Neural cell (in vitro differentiated cells): ENCODE results near the gene XYLT2. TPM values are rescaled to one million over a fixed set of nuclear protein-coding genes. Genes with fewer than 3 reads are reported as not detected.

Experiments used
- H2AFZ ChIP-seq: fragments of 200-600, 300-800 bp; sonication (generic), shearing (Covaris generic); 2 replicates; pipeline ENCODE4 v1.6.0; 2014; ENCODE audit warnings: low read depth, mild to moderate bottlenecking, antibody characterized with exemption, low read length, moderate library complexity
- H3F3A ChIP-seq: fragments of 200-600 bp; shearing (Covaris generic); 2 replicates; pipeline ENCODE4 v1.6.1; 2016; ENCODE audit warnings: mild to moderate bottlenecking, moderate library complexity, mixed read lengths, antibody characterized with exemption, low read length; ENCODE audit not compliant: insufficient read depth, poor library complexity, severe bottlenecking
- H3K27ac ChIP-seq: fragments of 200-600, 300-800 bp; sonication (generic), shearing (Covaris generic); 2 replicates; pipeline ENCODE4 v1.5.1; 2014; ENCODE audit warnings: mild to moderate bottlenecking, low read length, moderate library complexity
- H3K27me3 ChIP-seq: fragments of 300-800, 200-600 bp; sonication (generic), shearing (Covaris generic); 2 replicates; pipeline ENCODE4 v1.6.0; 2014; ENCODE audit warnings: mild to moderate bottlenecking, low read depth, low read length, moderate library complexity; ENCODE audit not compliant: insufficient read depth
- H3K36me3 ChIP-seq: fragments of 300-800, 200-600 bp; sonication (generic), shearing (Covaris generic); 2 replicates; pipeline ENCODE4 v1.5.1; 2014; ENCODE audit warnings: mild to moderate bottlenecking, antibody characterized with exemption, low read length, moderate library complexity; ENCODE audit not compliant: insufficient read depth
- H3K4me2 ChIP-seq: fragments of 300-800, 200-600 bp; sonication (generic), shearing (Covaris generic); 2 replicates; pipeline ENCODE4 v1.6.0; 2014; ENCODE audit warnings: mild to moderate bottlenecking, low read length
- H3K4me3 ChIP-seq: fragments of 300-800, 200-600 bp; sonication (generic), shearing (Covaris generic); 2 replicates; pipeline ENCODE4 v1.5.1; 2014; ENCODE audit warnings: mild to moderate bottlenecking, low read length, moderate library complexity
- H3K79me2 ChIP-seq: fragments of 200-600 bp; shearing (Covaris generic); replicated peaks from 2 replicates; pipeline ENCODE4 v1.6.0; 2014; ENCODE audit warnings: mild to moderate bottlenecking, low read length, moderate library complexity; ENCODE audit not compliant: insufficient read depth
- H3K9ac ChIP-seq: fragments of 300-800, 200-600 bp; sonication (generic), shearing (Covaris generic); 2 replicates; pipeline ENCODE4 v1.6.1; 2016; ENCODE audit warnings: mild to moderate bottlenecking, low read length, mixed read lengths
- H3K9me2 ChIP-seq: fragments of 200-600 bp; shearing (Covaris generic); 2 replicates; pipeline ENCODE4 v1.6.1; 2016; ENCODE audit warnings: mild to moderate bottlenecking, low read length, mixed read lengths; ENCODE audit not compliant: insufficient read depth
- H3K9me3 ChIP-seq: fragments of 200-600, 300-800 bp; sonication (generic), shearing (Covaris generic); 2 replicates; pipeline ENCODE4 v1.6.1; 2016; ENCODE audit warnings: mild to moderate bottlenecking, mixed run types, low read length, moderate library complexity, mixed read lengths
- H4K20me1 ChIP-seq: fragments of 200-600 bp; shearing (Covaris generic); 2 replicates; pipeline ENCODE4 v1.6.1; 2016; ENCODE audit warnings: mild to moderate bottlenecking, mixed run types; ENCODE audit not compliant: insufficient read depth
- EP300 ChIP-seq: fragments of 450-650 bp; conservative IDR thresholded peaks from 2 replicates; pipeline ENCODE4 v1.6.1; 2014; ENCODE audit warnings: antibody characterized with exemption, mild to moderate bottlenecking, moderate library complexity; ENCODE audit not compliant: poor library complexity, severe bottlenecking
- EZH2 ChIP-seq: fragments of 200-600, 300-800 bp; shearing (Covaris generic), sonication (generic); IDR thresholded peaks from 2 replicates; pipeline ENCODE4 v1.6.1; 2014; ENCODE audit warnings: antibody characterized with exemption, low read length, borderline replicate concordance, mild to moderate bottlenecking; ENCODE audit not compliant: insufficient read depth, poor library complexity, severe bottlenecking
- MXI1 ChIP-seq: fragments of 450-650 bp; conservative IDR thresholded peaks from 2 replicates; pipeline ENCODE4 v1.6.1; 2014; ENCODE audit warnings: antibody characterized with exemption, mild to moderate bottlenecking; ENCODE audit not compliant: poor library complexity, severe bottlenecking
- POLR2AphosphoS5 ChIP-seq: IDR thresholded peaks from 2 replicates; pipeline ENCODE4 v1.6.1; 2012
- RAD21 ChIP-seq: fragments of 450-650 bp; conservative IDR thresholded peaks from 2 replicates; pipeline ENCODE4 v1.6.1; 2014; ENCODE audit warnings: antibody characterized with exemption, mild to moderate bottlenecking, moderate library complexity
- SMC3 ChIP-seq: fragments of 450-650 bp; conservative IDR thresholded peaks from 2 replicates; pipeline ENCODE4 v1.6.1; 2014; ENCODE audit warnings: antibody characterized with exemption, mild to moderate bottlenecking, moderate library complexity; ENCODE audit not compliant: poor library complexity
- TAF1 ChIP-seq: IDR thresholded peaks from 2 replicates; pipeline ENCODE4 v1.6.1; 2012; ENCODE audit warnings: low read depth
- polyA plus RNA-seq: library from polyadenylated mRNA; depleted of rRNA; stranded (reverse); fragments of >200 nt; gene quantifications from 2 replicates; pipeline ENCODE4 v1.2.3, GENCODE V29; 2014
- TF ChIP-seq, protein P1 (sequence below): fragments of 450-650 bp; IDR thresholded peaks from 2 replicates; pipeline ENCODE4 v1.5.1; 2014; ENCODE audit warnings: antibody characterized with exemption, mild to moderate bottlenecking, moderate library complexity; ENCODE audit not compliant: poor library complexity, severe bottlenecking
- TF ChIP-seq, protein P2 (sequence below): IDR thresholded peaks from 2 replicates; pipeline ENCODE4 v1.6.1; 2012; ENCODE audit warnings: borderline replicate concordance

Gene XYLT2
- polyA plus RNA-seq, 1 donor from 2014 or later, result 6.9 TPM

DNA sequence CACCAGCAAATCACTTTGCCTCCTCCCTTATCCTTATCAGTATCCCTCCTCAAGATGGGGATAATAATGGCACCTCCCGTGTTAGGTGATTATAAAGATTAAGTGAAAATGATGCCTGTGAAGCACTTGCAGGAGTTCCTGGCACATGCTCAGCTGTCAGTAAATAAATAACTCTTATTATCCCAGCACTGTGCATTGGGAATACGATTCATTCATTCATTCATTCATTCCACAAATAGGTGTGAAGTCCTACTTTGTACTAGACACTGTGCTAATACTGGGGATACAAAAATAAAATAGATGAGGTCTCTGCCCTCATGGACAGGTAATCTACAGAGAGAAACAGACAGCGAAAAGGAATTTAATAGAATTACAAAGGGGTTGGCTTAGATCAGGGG lies 2.0 kb downstream of the XYLT2 start:
- Histone ChIP-seq H3K4me3 (no peak overlapping the region), H3K9ac (no peak overlapping the region), H3K27ac (no peak overlapping the region), H3K79me2 (no peaks in the 10 kb centered on the region), H3F3A (no peaks in the 10 kb centered on the region), H3K9me3 (no peaks in the 10 kb centered on the region), H3K9me2 (no peaks in the 10 kb centered on the region), H3K4me2 (no peak overlapping the region), H3K36me3 (no peaks in the 10 kb centered on the region), H2AFZ (no peak overlapping the region), H4K20me1 (no peaks in the 10 kb centered on the region), H3K27me3 (no peaks in the 10 kb centered on the region)
- TF ChIP-seq TAF1 (no peak), EP300 (no peak), POLR2AphosphoS5 (no peak), MXI1 (no peak), SMC3 (no peak), RAD21 (no peak), EZH2 (no peak)
- TF ChIP-seq, protein P1, sequence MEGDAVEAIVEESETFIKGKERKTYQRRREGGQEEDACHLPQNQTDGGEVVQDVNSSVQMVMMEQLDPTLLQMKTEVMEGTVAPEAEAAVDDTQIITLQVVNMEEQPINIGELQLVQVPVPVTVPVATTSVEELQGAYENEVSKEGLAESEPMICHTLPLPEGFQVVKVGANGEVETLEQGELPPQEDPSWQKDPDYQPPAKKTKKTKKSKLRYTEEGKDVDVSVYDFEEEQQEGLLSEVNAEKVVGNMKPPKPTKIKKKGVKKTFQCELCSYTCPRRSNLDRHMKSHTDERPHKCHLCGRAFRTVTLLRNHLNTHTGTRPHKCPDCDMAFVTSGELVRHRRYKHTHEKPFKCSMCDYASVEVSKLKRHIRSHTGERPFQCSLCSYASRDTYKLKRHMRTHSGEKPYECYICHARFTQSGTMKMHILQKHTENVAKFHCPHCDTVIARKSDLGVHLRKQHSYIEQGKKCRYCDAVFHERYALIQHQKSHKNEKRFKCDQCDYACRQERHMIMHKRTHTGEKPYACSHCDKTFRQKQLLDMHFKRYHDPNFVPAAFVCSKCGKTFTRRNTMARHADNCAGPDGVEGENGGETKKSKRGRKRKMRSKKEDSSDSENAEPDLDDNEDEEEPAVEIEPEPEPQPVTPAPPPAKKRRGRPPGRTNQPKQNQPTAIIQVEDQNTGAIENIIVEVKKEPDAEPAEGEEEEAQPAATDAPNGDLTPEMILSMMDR, result no peak
- TF ChIP-seq, protein P2, sequence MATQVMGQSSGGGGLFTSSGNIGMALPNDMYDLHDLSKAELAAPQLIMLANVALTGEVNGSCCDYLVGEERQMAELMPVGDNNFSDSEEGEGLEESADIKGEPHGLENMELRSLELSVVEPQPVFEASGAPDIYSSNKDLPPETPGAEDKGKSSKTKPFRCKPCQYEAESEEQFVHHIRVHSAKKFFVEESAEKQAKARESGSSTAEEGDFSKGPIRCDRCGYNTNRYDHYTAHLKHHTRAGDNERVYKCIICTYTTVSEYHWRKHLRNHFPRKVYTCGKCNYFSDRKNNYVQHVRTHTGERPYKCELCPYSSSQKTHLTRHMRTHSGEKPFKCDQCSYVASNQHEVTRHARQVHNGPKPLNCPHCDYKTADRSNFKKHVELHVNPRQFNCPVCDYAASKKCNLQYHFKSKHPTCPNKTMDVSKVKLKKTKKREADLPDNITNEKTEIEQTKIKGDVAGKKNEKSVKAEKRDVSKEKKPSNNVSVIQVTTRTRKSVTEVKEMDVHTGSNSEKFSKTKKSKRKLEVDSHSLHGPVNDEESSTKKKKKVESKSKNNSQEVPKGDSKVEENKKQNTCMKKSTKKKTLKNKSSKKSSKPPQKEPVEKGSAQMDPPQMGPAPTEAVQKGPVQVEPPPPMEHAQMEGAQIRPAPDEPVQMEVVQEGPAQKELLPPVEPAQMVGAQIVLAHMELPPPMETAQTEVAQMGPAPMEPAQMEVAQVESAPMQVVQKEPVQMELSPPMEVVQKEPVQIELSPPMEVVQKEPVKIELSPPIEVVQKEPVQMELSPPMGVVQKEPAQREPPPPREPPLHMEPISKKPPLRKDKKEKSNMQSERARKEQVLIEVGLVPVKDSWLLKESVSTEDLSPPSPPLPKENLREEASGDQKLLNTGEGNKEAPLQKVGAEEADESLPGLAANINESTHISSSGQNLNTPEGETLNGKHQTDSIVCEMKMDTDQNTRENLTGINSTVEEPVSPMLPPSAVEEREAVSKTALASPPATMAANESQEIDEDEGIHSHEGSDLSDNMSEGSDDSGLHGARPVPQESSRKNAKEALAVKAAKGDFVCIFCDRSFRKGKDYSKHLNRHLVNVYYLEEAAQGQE, result no peak

DNA sequence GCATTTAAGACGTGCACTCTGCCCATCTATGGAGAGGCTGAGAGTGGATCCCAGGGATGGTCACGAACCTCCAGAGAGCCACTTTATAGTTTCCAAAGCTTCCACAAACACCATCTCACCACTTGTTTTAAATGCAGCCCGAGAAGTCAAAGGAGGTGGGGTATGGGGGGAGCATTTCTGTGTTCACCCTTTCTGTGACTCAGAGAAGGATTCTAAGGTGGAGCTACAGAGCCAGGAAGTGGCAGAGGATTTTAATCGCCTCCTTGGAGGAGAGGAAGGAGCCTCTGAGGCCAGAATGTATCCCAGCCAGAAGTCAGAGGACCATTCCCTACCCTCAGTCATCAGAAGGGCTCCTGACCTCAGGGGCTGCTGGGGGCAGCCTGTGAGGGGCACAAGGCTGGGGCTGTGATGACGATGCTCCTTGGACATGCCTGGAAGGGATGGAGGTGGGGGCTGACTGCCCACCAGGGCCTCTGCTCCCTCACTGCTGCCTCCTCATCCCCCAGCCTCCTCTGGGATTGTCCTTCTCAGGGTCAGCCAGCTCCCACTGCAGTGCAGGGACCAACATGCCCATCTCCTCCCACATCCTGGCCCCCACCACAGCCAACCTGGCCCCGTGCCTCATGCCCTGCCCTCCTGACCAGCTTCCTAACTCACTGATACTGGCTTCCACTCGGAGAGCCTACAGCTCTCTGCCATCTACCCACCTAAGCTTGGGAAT lies 2.8 kb downstream of the XYLT2 start:
- no peak overlapping the region for H2AFZ ChIP-seq
- H3K9me3 ChIP-seq, result no peaks in the 10 kb centered on the region
- no peaks in the 10 kb centered on the region for H3F3A ChIP-seq
- H3K27me3 ChIP-seq, result no peaks in the 10 kb centered on the region
- no peak overlapping the region for H3K4me2 ChIP-seq
- H3K9ac ChIP-seq, result no peak overlapping the region
- H3K4me3 ChIP-seq, result no peak overlapping the region
- no peak overlapping the region for H3K27ac ChIP-seq
- H3K36me3 ChIP-seq, result no peaks in the 10 kb centered on the region
- no peaks in the 10 kb centered on the region for H4K20me1 ChIP-seq
- TF ChIP-seq SMC3, result no peak
- TF ChIP-seq, protein P2, result no peak
- TF ChIP-seq TAF1, result no peak
- TF ChIP-seq, protein P1, result no peak
- H3K79me2 ChIP-seq, result no peaks in the 10 kb centered on the region
- H3K9me2 ChIP-seq, result no peaks in the 10 kb centered on the region
